Measurements from ENCODE around the gene TMEM272. TPM values are rescaled to one million over a fixed set of nuclear protein-coding genes. Genes with fewer than 3 reads are reported as not detected.

TMEM272 gene
- total and polyA plus RNA-seq, 12 donors = 0.03 to 0.17 (median 0.05) TPM; not detected in 9

GRCh38 chr13:51879133-51879532 lies 34.2 kb upstream of the TMEM272 start:
- Histone ChIP-seq H3K27ac (no peak overlapping the region), H3K27me3 (no peaks in the 10 kb centered on the region), H3K36me3 (replicated peaks in 1 of 2) (no peaks in the 10 kb centered on the region), H3K4me1 (replicated peaks in 1 of 2) (no peaks in the 10 kb centered on the region), H3K9me3 (replicated peaks in 1 of 3) (no peaks in the 10 kb centered on the region), H3K4me3 (no peak overlapping the region)
- intact Hi-C loops (cut with DNase I) = no loop called here
- no peak for TF ChIP-seq CTCF (IDR thresholded peaks at IDR 0.05)
- TF ChIP-seq POLR2A (IDR thresholded peaks at IDR 0.05) = no peak
- 75 to 86% (median 79%) methylated on average over 4 of the region's 4 CpGs for WGBS, 4 donors
- DNase-seq = no peak

GRCh38 chr13:51874651-51875050 lies 29.7 kb upstream of the TMEM272 start:
- no peaks in the 10 kb centered on the region for H3K4me1 ChIP-seq (replicated peaks in 1 of 2)
- TF ChIP-seq CTCF (IDR thresholded peaks at IDR 0.05) (no peak), POLR2A (IDR thresholded peaks at IDR 0.05) (no peak)
- H3K9me3 ChIP-seq (replicated peaks in 1 of 3) = no peaks in the 10 kb centered on the region
- intact Hi-C loops (cut with DNase I) = no loop called here
- H3K27me3 ChIP-seq = no peaks in the 10 kb centered on the region
- no peak for DNase-seq
- H3K36me3 ChIP-seq (replicated peaks in 1 of 2) = no peaks in the 10 kb centered on the region
- H3K27ac ChIP-seq = no peak overlapping the region
- WGBS, 4 donors = 74 to 81% (median 78%) methylated on average over 11 of the region's 11 CpGs
- no peak overlapping the region for H3K4me3 ChIP-seq

GRCh38 chr13:51873837-51874236 lies 28.9 kb upstream of the TMEM272 start:
- Histone ChIP-seq H3K27ac (no peak overlapping the region), H3K27me3 (no peaks in the 10 kb centered on the region), H3K9me3 (replicated peaks in 1 of 3) (no peaks in the 10 kb centered on the region), H3K4me1 (replicated peaks in 1 of 2) (no peaks in the 10 kb centered on the region), H3K36me3 (replicated peaks in 1 of 2) (no peaks in the 10 kb centered on the region), H3K4me3 (no peak overlapping the region)
- intact Hi-C loops (cut with DNase I) = no loop called here
- no peak for DNase-seq
- no peak for TF ChIP-seq POLR2A (IDR thresholded peaks at IDR 0.05)
- no peak for TF ChIP-seq CTCF (IDR thresholded peaks at IDR 0.05)
- 69 to 100% (median 83%) methylated on average over 1 of the region's 1 CpG for WGBS, 4 donors

GRCh38 chr13:51873117-51873798 lies 28.3 kb upstream of the TMEM272 start:
- 87 to 91% (median 90%) methylated on average over 6 of the region's 6 CpGs for WGBS, 4 donors
- no peaks in the 10 kb centered on the region for H3K36me3 ChIP-seq (replicated peaks in 1 of 2)
- H3K4me3 ChIP-seq = no peak overlapping the region
- H3K9me3 ChIP-seq (replicated peaks in 1 of 3) = no peaks in the 10 kb centered on the region
- intact Hi-C loops (cut with DNase I) = no loop called here
- no peaks in the 10 kb centered on the region for H3K4me1 ChIP-seq (replicated peaks in 1 of 2)
- no peaks in the 10 kb centered on the region for H3K27me3 ChIP-seq
- H3K27ac ChIP-seq = no peak overlapping the region
- TF ChIP-seq POLR2A (IDR thresholded peaks at IDR 0.05) = no peak
- no peak for TF ChIP-seq CTCF (IDR thresholded peaks at IDR 0.05)
- DNase-seq = no peak
